Loucy (cell line): ENCODE measurements around the gene ZFHX3.

Experiments
- H2AFZ ChIP-seq: fragments of 200-600 bp; sonication (generic); 2 replicates; pipeline ENCODE4 v1.6.0; 2016; ENCODE audit warnings: antibody characterized with exemption, mild to moderate bottlenecking, low read length, moderate library complexity
- H3F3A ChIP-seq: fragments of 200-600 bp; 2 replicates; pipeline ENCODE4 v1.6.0; 2016; ENCODE audit warnings: antibody characterized with exemption, low read depth, mild to moderate bottlenecking
- H3K27me3 ChIP-seq: fragments of 200-600 bp; sonication (generic); 2 replicates; pipeline ENCODE4 v1.6.1; 2014; ENCODE audit warnings: low read length, mild to moderate bottlenecking; ENCODE audit not compliant: insufficient read depth, poor library complexity, severe bottlenecking
- H3K36me3 ChIP-seq: fragments of 200-600 bp; sonication (generic); 2 replicates; pipeline ENCODE4 v1.6.1; 2016; ENCODE audit warnings: low read length; ENCODE audit not compliant: insufficient read depth
- H3K4me1 ChIP-seq: fragments of 200-600 bp; sonication (generic); 2 replicates; pipeline ENCODE4 v1.5.1; 2014; ENCODE audit warnings: low read length, mild to moderate bottlenecking; ENCODE audit not compliant: insufficient read depth, poor library complexity, severe bottlenecking
- H3K4me2 ChIP-seq: fragments of 200-600 bp; sonication (generic); 2 replicates; pipeline ENCODE4 v1.6.0; 2014; ENCODE audit warnings: antibody characterized with exemption, low read length, low read depth, mild to moderate bottlenecking; ENCODE audit not compliant: poor library complexity, severe bottlenecking
- H3K4me3 ChIP-seq: fragments of 200-600 bp; sonication (generic); 2 replicates; pipeline ENCODE4 v1.5.1; 2014; ENCODE audit warnings: low read length, mild to moderate bottlenecking, mixed read lengths; ENCODE audit not compliant: poor library complexity, severe bottlenecking
- H3K79me2 ChIP-seq: fragments of 200-600 bp; sonication (generic); 2 replicates; pipeline ENCODE4 v1.6.1; 2014; ENCODE audit warnings: low read length; ENCODE audit not compliant: insufficient read depth
- H3K9ac ChIP-seq: fragments of 200-600 bp; sonication (generic); 2 replicates; pipeline ENCODE4 v1.6.0; 2014; ENCODE audit warnings: mild to moderate bottlenecking, low read depth, low read length, moderate library complexity; ENCODE audit not compliant: poor library complexity, severe bottlenecking
- H3K9me2 ChIP-seq: fragments of 200-600 bp; sonication (generic); replicated peaks from 2 replicates; pipeline ENCODE4 v1.6.1; 2016; ENCODE audit warnings: low read depth, low read length, mixed read lengths
- H3K9me3 ChIP-seq: fragments of 200-600 bp; sonication (generic); 2 replicates; pipeline ENCODE4 v1.6.1; 2014; ENCODE audit warnings: mild to moderate bottlenecking, antibody characterized with exemption, low read length, low read depth; ENCODE audit not compliant: insufficient read depth
- H4K20me1 ChIP-seq: fragments of 200-600 bp; sonication (generic); 2 replicates; pipeline ENCODE4 v1.6.0; 2014; ENCODE audit warnings: antibody characterized with exemption, low read length, mild to moderate bottlenecking; ENCODE audit not compliant: insufficient read depth, poor library complexity, severe bottlenecking
- CTCF ChIP-seq: fragments of 200-600 bp; sonication (generic); conservative IDR thresholded peaks from 2 replicates; pipeline ENCODE4 v1.5.1; 2014; ENCODE audit warnings: mild to moderate bottlenecking, antibody characterized with exemption, low read length
- EZH2phosphoT487 ChIP-seq: fragments of 200-600 bp; IDR thresholded peaks from 2 replicates; pipeline ENCODE4 v1.6.1; 2018; ENCODE audit warnings: antibody characterized with exemption, mild to moderate bottlenecking, moderate library complexity, borderline replicate concordance

ZFHX3 gene

GRCh38 chr16:72788269-72788809 lies 259.6 kb downstream of the ZFHX3 start:
- Histone ChIP-seq H3K4me1 (peaks cover 41% of the 10 kb centered on the region), H3K27me3 (no peaks in the 10 kb centered on the region), H3K79me2 (no peaks in the 10 kb centered on the region), H3K9me3 (no peaks in the 10 kb centered on the region), H3F3A (no peaks in the 10 kb centered on the region), H2AFZ (peak overlapping the region; percentile 83; the same call in 1 of the 2 replicates), H3K4me3 (peak overlapping the region; percentile 78), H3K4me2 (peak overlapping the region; percentile 65), H4K20me1 (no peaks in the 10 kb centered on the region), H3K9ac (peak overlapping the region; percentile 74), H3K9me2 (no peaks in the 10 kb centered on the region), H3K36me3 (peaks cover 5% of the 10 kb centered on the region; the same call in 1 of the 2 replicates)
- TF ChIP-seq CTCF (no peak), EZH2phosphoT487 (no peak)

GRCh38 chr16:72787514-72788268 lies 260.2 kb downstream of the ZFHX3 start:
- Histone ChIP-seq H3K4me1 (peaks cover 41% of the 10 kb centered on the region), H3K79me2 (no peaks in the 10 kb centered on the region), H3F3A (no peaks in the 10 kb centered on the region), H3K9me3 (no peaks in the 10 kb centered on the region), H3K9me2 (no peaks in the 10 kb centered on the region), H3K9ac (peak overlapping the region; percentile 74), H4K20me1 (no peaks in the 10 kb centered on the region), H3K4me3 (peak overlapping the region; percentile 78), H3K27me3 (no peaks in the 10 kb centered on the region), H3K4me2 (peak overlapping the region; percentile 76), H3K36me3 (no peaks in the 10 kb centered on the region; the same call in 1 of the 2 replicates), H2AFZ (peak overlapping the region; percentile 83)
- TF ChIP-seq EZH2phosphoT487 (no peak), CTCF (no peak)

GRCh38 chr16:72787130-72787513 lies 260.8 kb downstream of the ZFHX3 start:
- H3K27me3 ChIP-seq: no peaks in the 10 kb centered on the region
- H3K9ac ChIP-seq: peak overlapping the region; percentile 74
- peaks cover 41% of the 10 kb centered on the region for H3K4me1 ChIP-seq
- no peaks in the 10 kb centered on the region for H4K20me1 ChIP-seq
- no peaks in the 10 kb centered on the region for H3K79me2 ChIP-seq
- H3F3A ChIP-seq: no peaks in the 10 kb centered on the region
- no peak for TF ChIP-seq CTCF
- no peak for TF ChIP-seq EZH2phosphoT487
- H3K4me2 ChIP-seq: peak overlapping the region; percentile 76
- H2AFZ ChIP-seq: peak overlapping the region; percentile 83
- H3K4me3 ChIP-seq: peak overlapping the region; percentile 78
- no peaks in the 10 kb centered on the region; the same call in 1 of the 2 replicates for H3K36me3 ChIP-seq
- H3K9me3 ChIP-seq: no peaks in the 10 kb centered on the region
- H3K9me2 ChIP-seq: no peaks in the 10 kb centered on the region
